Caco-2 (cell line): ENCODE results near the gene JMJD8. TPM values are rescaled to one million over a fixed set of nuclear protein-coding genes. Genes with fewer than 3 reads are reported as not detected.
"Not testable (repeated sequence)": the region's sequence is repeated elsewhere in the genome, so short reads cannot be mapped to it uniquely, and the experiment has no call there.

Experiments
- BruUV-seq: library from RNA; stranded (reverse); fragments of 400-500 nt; replicated peaks from 2 replicates; lab custom pipeline; 2021; lab: Mats Ljungman, UMichigan
- CTCF ChIA-PET: fragments of 300-600 bp; sonication (Branson Sonifier 250); formaldehyde crosslinking; loops from one replicate; lab custom pipeline; 2022; ENCODE audit warnings: antibody characterized with exemption; lab: Charles Lee
- POLR2A ChIA-PET: fragments of 300-600 bp; sonication (Branson Sonifier 250); formaldehyde crosslinking; loops from one replicate; lab custom pipeline; 2022; ENCODE audit warnings: antibody characterized with exemption; lab: Charles Lee
- DNase-seq, 2 experiments: peaks; one replicate each; pipeline versions ENCODE4 v3.0.0 to v3.0.0-alpha.2; 2020 to 2022
- H3K27me3 ChIP-seq: replicated peaks from 2 replicates; pipeline ENCODE4 v1.6.0; 2011; ENCODE audit warnings: low read length; ENCODE audit not compliant: control insufficient read depth, insufficient read depth
- H3K36me3 ChIP-seq: 2 replicates; pipeline ENCODE4 v1.5.1; 2011; ENCODE audit warnings: low read length; ENCODE audit not compliant: control insufficient read depth, insufficient read depth
- H3K4me1 ChIP-seq: fragments of 250-450 bp; sonication (Bioruptor Pico); 2 replicates; pipeline ENCODE4 v1.5.1; 2020; ENCODE audit warnings: mild to moderate bottlenecking
- H3K4me3 ChIP-seq: 2 replicates; pipeline ENCODE4 v1.5.1; 2011; ENCODE audit warnings: low read depth, mild to moderate bottlenecking, control low read depth, low read length
- H3K9me3 ChIP-seq: fragments of 250-450 bp; sonication (Bioruptor Pico); 2 replicates; pipeline ENCODE4 v1.5.1; 2020; ENCODE audit warnings: mild to moderate bottlenecking, moderate library complexity
- H3K27ac Mint-ChIP-seq: one replicate; pipeline ENCODE4 v1.8.0; 2022; ENCODE audit warnings: mixed read lengths; ENCODE audit not compliant: unreplicated experiment
- H3K27me3 Mint-ChIP-seq: one replicate; pipeline ENCODE4 v1.8.0; 2022; ENCODE audit warnings: mixed read lengths; ENCODE audit not compliant: insufficient read depth, unreplicated experiment
- H3K36me3 Mint-ChIP-seq: one replicate; pipeline ENCODE4 v1.8.0; 2022; ENCODE audit warnings: mild to moderate bottlenecking, mixed read lengths; ENCODE audit not compliant: insufficient read depth, unreplicated experiment
- H3K4me1 Mint-ChIP-seq: one replicate; pipeline ENCODE4 v1.8.0; 2022; ENCODE audit warnings: low read depth, mixed read lengths; ENCODE audit not compliant: unreplicated experiment
- H3K4me3 Mint-ChIP-seq: one replicate; pipeline ENCODE4 v1.8.0; 2022; ENCODE audit warnings: mild to moderate bottlenecking, moderate library complexity, mixed read lengths; ENCODE audit not compliant: unreplicated experiment
- H3K9me3 Mint-ChIP-seq: one replicate; pipeline ENCODE4 v1.8.0; 2022; ENCODE audit warnings: mixed read lengths; ENCODE audit not compliant: unreplicated experiment
- intact Hi-C: fragments of 100-400 bp; cut with micrococcal nuclease; formaldehyde crosslinking; loops from one replicate; pipeline ENCODE4 v1.10.0; 2022; ENCODE audit not compliant: unreplicated experiment
- total RNA-seq: library from RNA; stranded (reverse); gene quantifications from 2 replicates; pipeline ENCODE4 v1.2.3, GENCODE V29; 2022
- TF ChIP-seq, protein P1 (sequence below), 2 experiments: fragments of 200-600 bp in 1 of 2; IDR thresholded peaks; 1 replicate in 1 of 2; 2 replicates in 1 of 2; pipeline versions ENCODE4 v1.5.1 to v1.8.0; 2011 to 2022; ENCODE audit warnings: antibody characterized with exemption in 1 of 2, control low read depth in 1 of 2, inconsistent platforms in 1 of 2, low read depth in 1 of 2, low read length in 1 of 2, mild to moderate bottlenecking in 1 of 2, moderate library complexity in 1 of 2; ENCODE audit not compliant: insufficient read depth in 1 of 2, severe bottlenecking in 1 of 2, unreplicated experiment in 1 of 2

JMJD8 gene
- total RNA-seq, 1 experiment from 2014 or later: 52.4 TPM

GRCh38 chr16:693364-693763 is 9.2 kb upstream of the JMJD8 start:
- Mint-ChIP-seq H3K9me3 (no peaks in the 10 kb centered on the region), H3K4me1 (peaks cover 7% of the 10 kb centered on the region), H3K27ac (no peak overlapping the region), H3K36me3 (peaks cover 20% of the 10 kb centered on the region), H3K27me3 (no peaks in the 10 kb centered on the region), H3K4me3 (peak overlapping the region; percentile 71)
- H3K9me3 ChIP-seq: no peaks in the 10 kb centered on the region
- intact Hi-C loops: no loop called here
- peaks cover 14% of the 10 kb centered on the region; the same call in 1 of the 2 replicates for H3K4me1 ChIP-seq
- POLR2A ChIA-PET: no interaction called here
- BruUV-seq: no TSS peak
- CTCF ChIA-PET: interaction anchor here (0.6 kb wide), 1 partner anchor 27 kb away, joined by 3 read pairs; no protein-coding TSS in a partner anchor
- H3K27me3 ChIP-seq: no peaks in the 10 kb centered on the region
- DNase-seq: no peak
- peak overlapping the region; percentile 51 for H3K4me3 ChIP-seq
- TF ChIP-seq, protein P1, sequence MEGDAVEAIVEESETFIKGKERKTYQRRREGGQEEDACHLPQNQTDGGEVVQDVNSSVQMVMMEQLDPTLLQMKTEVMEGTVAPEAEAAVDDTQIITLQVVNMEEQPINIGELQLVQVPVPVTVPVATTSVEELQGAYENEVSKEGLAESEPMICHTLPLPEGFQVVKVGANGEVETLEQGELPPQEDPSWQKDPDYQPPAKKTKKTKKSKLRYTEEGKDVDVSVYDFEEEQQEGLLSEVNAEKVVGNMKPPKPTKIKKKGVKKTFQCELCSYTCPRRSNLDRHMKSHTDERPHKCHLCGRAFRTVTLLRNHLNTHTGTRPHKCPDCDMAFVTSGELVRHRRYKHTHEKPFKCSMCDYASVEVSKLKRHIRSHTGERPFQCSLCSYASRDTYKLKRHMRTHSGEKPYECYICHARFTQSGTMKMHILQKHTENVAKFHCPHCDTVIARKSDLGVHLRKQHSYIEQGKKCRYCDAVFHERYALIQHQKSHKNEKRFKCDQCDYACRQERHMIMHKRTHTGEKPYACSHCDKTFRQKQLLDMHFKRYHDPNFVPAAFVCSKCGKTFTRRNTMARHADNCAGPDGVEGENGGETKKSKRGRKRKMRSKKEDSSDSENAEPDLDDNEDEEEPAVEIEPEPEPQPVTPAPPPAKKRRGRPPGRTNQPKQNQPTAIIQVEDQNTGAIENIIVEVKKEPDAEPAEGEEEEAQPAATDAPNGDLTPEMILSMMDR (IDR thresholded peaks at IDR 0.05; ENCODE audit: insufficient read depth in 1 of 2, low read depth in 1 of 2, low read length in 1 of 2, severe bottlenecking in 1 of 2, unreplicated experiment in 1 of 2): no peak
- H3K36me3 ChIP-seq: no peaks in the 10 kb centered on the region

DNA sequence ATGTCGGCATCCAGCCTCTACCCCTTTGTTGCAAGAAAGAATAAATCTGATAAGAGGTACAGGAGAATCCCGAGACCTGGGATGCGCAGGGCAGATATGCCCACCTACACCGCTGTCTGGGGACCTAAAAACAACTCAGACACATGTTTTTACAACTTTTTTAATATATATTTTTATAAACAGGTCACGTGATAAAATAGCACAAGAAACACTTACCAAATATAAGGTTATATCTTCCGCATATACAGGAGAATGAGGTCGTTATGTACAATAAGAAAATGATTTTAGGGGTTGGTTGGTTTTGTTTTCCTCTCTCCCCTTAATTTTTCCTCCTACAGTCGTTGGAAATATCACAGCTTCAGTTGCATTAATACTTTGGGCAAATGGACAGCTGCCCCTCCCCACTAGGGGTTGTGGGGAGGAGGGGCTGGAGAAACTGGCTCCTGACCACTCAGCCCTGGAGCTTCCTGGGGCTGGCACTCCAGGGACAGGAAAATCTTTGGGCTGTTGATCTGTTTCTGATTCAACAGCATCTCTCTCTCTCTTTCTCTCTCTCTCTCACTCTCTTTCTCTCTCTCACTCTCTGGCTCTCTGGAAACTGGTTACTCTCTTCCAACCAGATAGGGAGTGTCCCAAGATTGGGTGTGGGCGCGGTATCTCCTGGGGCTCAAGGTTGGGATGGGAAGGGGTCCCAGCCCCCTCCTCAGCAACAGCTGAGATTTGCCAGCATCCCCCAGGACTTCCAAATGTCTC is 8.4 kb upstream of the JMJD8 start:
- no TSS peak for BruUV-seq
- CTCF ChIA-PET: no interaction called here
- Mint-ChIP-seq H3K27ac (no peak overlapping the region), H3K9me3 (no peaks in the 10 kb centered on the region), H3K4me1 (peaks cover 7% of the 10 kb centered on the region), H3K36me3 (peaks cover 20% of the 10 kb centered on the region), H3K27me3 (no peaks in the 10 kb centered on the region), H3K4me3 (peak overlapping the region; percentile 30)
- Histone ChIP-seq H3K9me3 (no peaks in the 10 kb centered on the region), H3K36me3 (no peaks in the 10 kb centered on the region), H3K4me1 (peaks cover 14% of the 10 kb centered on the region; the same call in 1 of the 2 replicates), H3K4me3 (no peak overlapping the region), H3K27me3 (no peaks in the 10 kb centered on the region)
- TF ChIP-seq, protein P1 (IDR thresholded peaks at IDR 0.05; ENCODE audit: insufficient read depth in 1 of 2, low read depth in 1 of 2, low read length in 1 of 2, severe bottlenecking in 1 of 2, unreplicated experiment in 1 of 2): no peak
- POLR2A ChIA-PET: no interaction called here
- intact Hi-C loops: no loop called here
- DNase-seq: no peak

- H3K27ac Mint-ChIP-seq, POLR2A ChIA-PET, intact Hi-C loops, H3K9me3 Mint-ChIP-seq, BruUV-seq, DNase-seq, H3K4me3 ChIP-seq, CTCF ChIA-PET, H3K4me1 Mint-ChIP-seq, H3K27me3 ChIP-seq, H3K9me3 ChIP-seq, H3K27me3 Mint-ChIP-seq, H3K36me3 ChIP-seq: not testable (repeated sequence)
- Mint-ChIP-seq H3K4me3 (peak overlapping the region; percentile 87), H3K36me3 (peaks cover 20% of the 10 kb centered on the region)
- H3K4me1 ChIP-seq: peaks cover 15% of the 10 kb centered on the region; the same call in 1 of the 2 replicates
Measured at GRCh38 chr16:691242-691641, 7.1 kb upstream of the JMJD8 start.
